ENCODE measurements around the gene GALNTL6.
"Not testable (repeated sequence)": the region's sequence is repeated elsewhere in the genome, so short reads cannot be mapped to it uniquely, and the experiment has no call there.

GALNTL6 gene

DNA sequence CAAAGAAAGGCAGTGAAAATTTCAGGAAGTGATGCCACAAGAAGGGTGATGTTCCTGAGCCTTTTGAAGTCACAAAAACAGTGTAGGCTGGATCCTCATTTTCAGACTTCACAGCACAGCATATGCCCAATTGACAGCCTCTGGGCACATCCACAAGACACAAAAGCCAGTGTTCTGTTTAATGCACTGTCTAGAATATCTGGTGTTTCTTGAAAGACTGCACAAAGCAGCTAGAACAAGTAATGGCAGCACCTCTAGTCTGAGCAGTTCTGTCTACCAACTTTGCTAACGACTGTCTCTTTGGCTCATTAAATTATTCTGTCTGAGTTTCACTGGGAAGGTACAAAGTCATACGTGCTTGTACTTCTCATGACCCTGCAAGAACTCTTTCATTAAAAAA is 938.3 kb downstream of the GALNTL6 start:
- ATAC-seq (no peak), DNase-seq (no peak)

- no peak for ATAC-seq
- DNase-seq: no peak
These were observed 945.6 kb downstream of the GALNTL6 start for GRCh38 chr4:172758586-172759340.

GRCh38 chr4:172760512-172760911 is 947.3 kb downstream of the GALNTL6 start:
- DNase-seq (no peak), ATAC-seq (no peak)

GRCh38 chr4:172762895-172763294 is 949.7 kb downstream of the GALNTL6 start:
- DNase-seq (no peak), ATAC-seq (no peak)

DNA sequence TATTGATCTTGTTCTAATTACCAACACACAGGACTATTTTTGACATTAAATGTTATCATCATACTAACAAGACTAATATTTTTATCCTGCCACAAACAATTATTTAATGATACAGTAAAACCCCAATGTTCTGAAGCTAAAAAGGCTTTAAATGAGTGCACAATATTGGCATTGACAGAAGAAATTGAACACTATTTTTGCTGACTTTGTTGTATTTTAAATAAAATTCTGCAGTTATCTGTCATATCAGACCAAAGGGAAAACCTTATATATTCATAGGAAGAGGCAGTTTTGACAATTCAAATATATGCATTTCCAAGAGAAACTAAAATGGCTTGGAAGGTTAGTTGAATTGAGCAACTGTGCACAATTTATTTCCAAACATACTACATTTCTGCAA is 957.6 kb downstream of the GALNTL6 start:
- ATAC-seq (no peak), DNase-seq (no peak)

- no peak for ATAC-seq
- no peak for DNase-seq
These were observed 959.6 kb downstream of the GALNTL6 start for GRCh38 chr4:172772781-172773180.

DNA sequence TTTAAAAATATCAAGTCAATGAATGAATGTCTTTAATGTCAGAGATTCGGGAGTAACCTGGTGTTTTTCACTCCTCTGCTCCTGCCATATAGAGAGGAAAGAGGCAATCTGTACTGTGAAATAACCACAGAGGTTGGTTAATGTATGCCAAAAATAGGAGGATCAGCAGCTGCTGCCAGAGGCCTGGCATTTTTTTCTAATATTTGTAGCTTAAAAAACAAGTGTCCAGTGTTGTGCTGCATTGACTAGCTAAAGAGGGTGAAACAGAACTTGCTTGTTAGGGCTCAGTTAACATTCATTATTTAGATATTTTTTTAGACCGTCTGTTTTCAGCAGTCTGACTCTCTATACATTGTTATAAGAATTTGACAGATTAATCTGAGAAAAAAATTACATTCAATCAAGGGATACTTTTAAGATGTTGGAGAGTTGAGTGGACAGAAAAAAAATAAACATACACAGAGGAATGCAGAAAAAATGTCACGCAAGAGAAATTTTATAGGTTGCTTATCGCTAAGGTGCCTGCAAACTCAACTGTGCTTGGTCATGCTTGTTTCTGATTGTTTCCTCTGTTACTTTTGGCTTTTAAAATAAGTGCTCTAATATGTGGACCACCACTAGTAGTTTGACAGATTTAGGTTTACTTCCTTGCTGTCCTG is 963.1 kb downstream of the GALNTL6 start:
- no peak for DNase-seq
- ATAC-seq: no peak

GRCh38 chr4:172777729-172778431 is 964.7 kb downstream of the GALNTL6 start:
- no peak for ATAC-seq
- no peak for DNase-seq

GRCh38 chr4:172778583-172778982 is 965.4 kb downstream of the GALNTL6 start:
- ATAC-seq (no peak), DNase-seq (no peak)

GRCh38 chr4:172780566-172781081 is 967.4 kb downstream of the GALNTL6 start:
- DNase-seq: no peak

DNA sequence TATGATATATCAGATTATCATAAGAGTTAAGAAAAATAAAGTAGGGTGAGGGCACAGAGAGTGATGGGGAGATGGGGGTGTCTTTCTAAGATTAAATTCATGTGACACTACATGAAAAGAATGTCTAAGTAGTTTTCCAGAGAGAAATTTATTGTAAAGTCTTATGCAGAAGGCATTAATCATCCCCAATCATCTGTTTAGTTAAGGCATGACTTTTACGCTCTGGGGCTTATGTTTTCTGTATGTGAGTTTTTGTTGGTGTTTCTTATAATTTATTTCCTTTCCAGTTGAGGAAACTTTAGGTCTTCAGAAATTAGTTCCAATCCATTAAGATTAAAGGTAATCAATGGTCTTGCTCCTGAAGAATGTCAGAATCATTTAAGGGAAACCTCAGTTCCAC is 972.4 kb downstream of the GALNTL6 start:
- DNase-seq: no peak
- no peak for ATAC-seq

More at GRCh38 chr4:172780566-172781081, 967.4 kb downstream of the GALNTL6 start:
- ATAC-seq: no peak

DNA sequence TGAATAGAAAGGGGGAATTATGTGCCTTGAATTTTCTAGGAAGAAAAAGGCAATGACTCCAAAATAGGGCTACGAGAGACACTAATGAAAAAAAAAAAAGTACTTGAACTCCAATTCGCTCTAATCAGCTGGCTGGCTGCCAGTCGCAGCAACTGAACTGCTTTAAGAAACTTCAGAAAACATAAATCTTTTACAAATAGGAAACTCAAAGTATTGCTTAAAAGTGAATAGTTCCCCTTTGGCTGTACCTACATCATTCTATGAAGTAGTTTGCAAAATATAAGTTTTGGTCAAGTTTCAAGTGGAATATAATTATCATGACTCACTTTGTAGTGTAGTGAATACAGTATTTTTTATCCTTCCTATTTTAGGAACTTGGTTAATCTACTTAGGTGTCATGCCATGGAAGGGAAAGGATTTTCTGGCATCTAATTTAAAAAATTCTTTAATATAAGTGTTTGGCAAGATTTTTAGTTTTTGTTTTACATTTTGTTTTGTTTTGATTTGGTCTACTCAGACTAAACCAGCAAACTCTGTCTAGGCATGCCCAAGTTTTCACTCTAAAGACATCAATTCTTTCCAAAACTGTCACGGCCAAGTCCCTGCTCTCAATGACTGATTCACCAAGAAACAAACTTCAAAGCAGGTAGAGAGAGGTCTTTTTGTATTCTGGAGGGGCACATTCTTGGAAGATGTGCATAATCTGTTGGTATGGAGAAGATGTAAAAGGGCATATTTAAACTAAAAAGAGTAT is 973.0 kb downstream of the GALNTL6 start:
- DNase-seq (no peak), ATAC-seq (no peak)

GRCh38 chr4:172787111-172787510 is 973.9 kb downstream of the GALNTL6 start:
- DNase-seq (no peak), ATAC-seq (no peak)

DNA sequence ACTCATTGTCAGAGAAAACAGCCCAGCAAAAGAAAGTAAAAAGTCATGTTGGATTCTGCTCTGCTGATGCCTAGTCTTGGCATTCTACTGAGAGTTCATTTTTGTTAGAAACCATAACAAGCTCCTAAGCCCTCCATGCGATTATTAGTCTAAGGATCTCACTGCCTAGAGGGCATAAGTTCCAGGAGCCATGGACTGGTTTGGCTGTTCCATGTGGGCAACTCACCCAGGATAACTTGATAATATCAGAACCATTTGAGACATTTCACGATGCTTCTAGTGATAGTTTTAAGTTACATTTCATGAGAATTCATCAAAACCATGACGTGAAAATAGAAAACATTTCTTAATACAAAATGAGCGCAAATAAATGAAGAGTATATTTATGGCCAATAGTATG is 978.6 kb downstream of the GALNTL6 start:
- no peak for DNase-seq
- ATAC-seq: no peak

- ATAC-seq: no peak
- DNase-seq: no peak
These were observed 980.5 kb downstream of the GALNTL6 start for GRCh38 chr4:172793565-172794306.

- DNase-seq (no peak), ATAC-seq (no peak)
These were observed 981.1 kb downstream of the GALNTL6 start for GRCh38 chr4:172794307-172794703.

- not testable (repeated sequence) for ATAC-seq
These were observed 984.1 kb downstream of the GALNTL6 start for GRCh38 chr4:172797281-172797680.

DNA sequence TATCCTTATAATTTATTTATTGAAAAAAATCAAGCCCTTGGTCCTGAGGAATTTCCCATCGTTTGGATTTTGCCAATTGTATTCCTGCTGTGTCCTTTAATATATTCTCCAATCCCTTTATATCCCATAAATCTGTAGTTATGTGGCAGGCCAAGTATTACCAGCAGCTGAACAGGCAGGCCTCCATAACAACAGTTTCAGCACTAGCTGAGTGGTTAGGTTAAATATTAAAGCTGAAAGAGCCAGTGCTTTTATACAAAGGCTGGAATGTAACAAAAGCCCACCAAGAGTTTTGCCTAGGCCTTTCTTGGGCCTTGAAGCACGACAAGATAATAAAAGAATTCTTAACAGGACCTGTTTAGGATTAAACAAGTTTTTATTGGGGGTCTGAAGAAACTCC is 988.8 kb downstream of the GALNTL6 start:
- ATAC-seq (no peak), DNase-seq (no peak)

More at GRCh38 chr4:172797281-172797680, 984.1 kb downstream of the GALNTL6 start:
- DNase-seq: not testable (repeated sequence)

GRCh38 chr4:172806841-172807240 is 993.6 kb downstream of the GALNTL6 start:
- DNase-seq (no peak), ATAC-seq (no peak)

GRCh38 chr4:172808196-172808595 is 995.0 kb downstream of the GALNTL6 start:
- ATAC-seq (no peak), DNase-seq (no peak)

DNA sequence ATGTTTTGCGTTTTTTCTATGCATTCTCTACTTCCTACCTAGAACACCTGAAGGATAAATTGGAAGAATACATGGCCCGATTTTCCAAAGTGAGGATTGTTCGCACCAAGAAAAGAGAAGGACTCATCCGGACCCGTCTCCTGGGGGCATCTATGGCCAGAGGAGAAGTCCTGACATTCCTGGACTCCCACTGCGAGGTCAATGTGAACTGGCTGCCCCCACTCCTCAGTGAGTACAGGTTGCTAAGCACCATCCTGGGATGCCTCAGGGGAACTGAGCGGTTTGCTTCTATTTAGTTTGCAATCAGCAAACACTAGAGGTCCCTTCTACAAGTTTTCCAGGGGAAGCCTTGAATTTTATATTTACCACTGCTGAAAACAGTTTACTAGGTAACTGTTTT is 996.1 kb downstream of the GALNTL6 start:
- ATAC-seq (no peak), DNase-seq (no peak)

Data from stimulated activated naive CD8-positive, alpha-beta T cell treated with anti-CD3 and anti-CD28 coated beads, Interleukin-15, Interleukin-2, amounts not matched to agents 100 U/mL and 50 U/mL, for 24 hours (primary cell).